HG03457 (cell line): Measurements from ENCODE around the gene KCNQ4.

Experiments used
- ATAC-seq: cut with Tn5 transposase; IDR thresholded peaks from one replicate; pipeline ENCODE4 v1.9.1; 2021; ENCODE audit warnings: moderate number of reproducible peaks; ENCODE audit not compliant: unreplicated experiment

Gene KCNQ4

GRCh38 chr1:40887652-40888051 lies 104.1 kb downstream of the KCNQ4 start:
- ATAC-seq, result no peak
